GM21381 (cell line): Measurements from ENCODE around the gene MED27.

Experiments used
- ATAC-seq: cut with Tn5 transposase; IDR thresholded peaks from one replicate; pipeline ENCODE4 v1.9.1; 2021; ENCODE audit warnings: mild to moderate bottlenecking, moderate library complexity; ENCODE audit not compliant: unreplicated experiment

The MED27 gene

GRCh38 chr9:132044176-132044875 lies 35.3 kb downstream of the MED27 start:
- ATAC-seq, result no peak

GRCh38 chr9:132043708-132044107 lies 36.0 kb downstream of the MED27 start:
- no peak for ATAC-seq

- ATAC-seq, result no peak
Observed at GRCh38 chr9:132042324-132042723, 37.3 kb downstream of the MED27 start.

GRCh38 chr9:132041798-132042197 lies 37.9 kb downstream of the MED27 start:
- no peak for ATAC-seq

- no peak for ATAC-seq
Observed at GRCh38 chr9:132040808-132041207, 38.9 kb downstream of the MED27 start.

DNA sequence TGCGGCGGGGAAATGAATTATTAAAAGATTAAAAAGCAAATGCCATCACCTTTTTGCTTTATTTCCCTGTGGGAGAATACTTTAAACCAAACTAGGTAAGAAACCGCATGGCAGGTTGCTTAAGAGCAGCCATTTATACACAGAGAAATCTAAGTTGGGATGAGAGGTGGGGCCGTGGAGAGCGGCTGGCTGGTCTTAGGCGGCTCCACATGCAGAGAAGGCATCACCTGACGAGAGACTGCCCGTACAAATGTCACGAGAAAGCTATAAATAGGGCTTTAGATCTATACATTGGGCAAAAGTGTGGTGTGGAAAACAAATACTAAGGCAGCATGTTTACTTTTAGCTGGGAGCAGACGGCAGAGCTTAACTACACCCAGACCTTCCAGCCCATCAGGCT lies 39.4 kb downstream of the MED27 start:
- ATAC-seq, result no peak

GRCh38 chr9:132039284-132039683 lies 40.4 kb downstream of the MED27 start:
- no peak for ATAC-seq

DNA sequence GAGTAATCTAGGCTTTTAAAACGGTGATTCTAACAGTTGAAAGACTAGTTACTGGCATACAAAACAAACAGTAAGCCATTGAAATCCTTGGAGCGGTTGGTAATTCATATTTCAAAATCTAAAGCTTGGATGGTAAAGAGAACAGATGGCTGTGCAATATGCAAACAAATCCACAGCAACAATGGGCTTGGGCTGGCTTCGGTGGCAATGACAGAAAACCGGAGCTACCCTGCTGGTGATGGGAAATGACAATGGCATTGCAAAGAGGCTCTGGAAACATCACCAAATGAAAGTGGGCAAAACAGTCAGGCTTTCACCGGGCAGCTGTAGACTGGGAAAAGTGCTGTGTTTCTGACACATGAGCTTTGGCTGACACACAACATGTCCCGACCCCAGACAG lies 42.2 kb downstream of the MED27 start:
- no peak for ATAC-seq

- ATAC-seq, result no peak
Observed at GRCh38 chr9:132036521-132036920, 43.1 kb downstream of the MED27 start.

- no peak for ATAC-seq
Observed at GRCh38 chr9:132035679-132036078, 44.0 kb downstream of the MED27 start.

- no peak for ATAC-seq
Observed at GRCh38 chr9:132032238-132032950, 47.3 kb downstream of the MED27 start.

GRCh38 chr9:132031467-132032237 lies 48.0 kb downstream of the MED27 start:
- ATAC-seq, result no peak

GRCh38 chr9:132030626-132031325 lies 48.9 kb downstream of the MED27 start:
- ATAC-seq, result no peak

- no peak for ATAC-seq
Observed at GRCh38 chr9:132027752-132028663, 51.7 kb downstream of the MED27 start.

GRCh38 chr9:132026932-132027585 lies 52.6 kb downstream of the MED27 start:
- no peak for ATAC-seq

DNA sequence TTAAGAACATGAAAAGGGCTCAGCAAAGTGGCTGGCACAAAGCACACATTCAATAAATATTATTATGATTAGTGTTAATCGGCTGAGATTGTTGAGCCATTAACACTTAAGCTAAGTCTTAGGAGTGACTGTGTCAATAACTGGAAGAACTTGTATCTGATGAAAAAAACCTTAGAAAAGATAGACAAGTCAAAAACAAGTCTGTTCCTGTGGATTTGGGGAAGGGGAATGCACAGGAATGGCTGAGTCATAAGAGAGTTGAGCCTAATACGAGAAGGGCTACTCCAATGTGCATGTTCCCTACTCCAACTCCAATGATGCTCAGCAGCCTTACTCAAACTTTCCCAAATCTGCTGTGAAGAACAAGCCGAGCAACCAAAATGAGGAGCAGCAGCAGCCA lies 53.9 kb downstream of the MED27 start:
- ATAC-seq, result no peak

DNA sequence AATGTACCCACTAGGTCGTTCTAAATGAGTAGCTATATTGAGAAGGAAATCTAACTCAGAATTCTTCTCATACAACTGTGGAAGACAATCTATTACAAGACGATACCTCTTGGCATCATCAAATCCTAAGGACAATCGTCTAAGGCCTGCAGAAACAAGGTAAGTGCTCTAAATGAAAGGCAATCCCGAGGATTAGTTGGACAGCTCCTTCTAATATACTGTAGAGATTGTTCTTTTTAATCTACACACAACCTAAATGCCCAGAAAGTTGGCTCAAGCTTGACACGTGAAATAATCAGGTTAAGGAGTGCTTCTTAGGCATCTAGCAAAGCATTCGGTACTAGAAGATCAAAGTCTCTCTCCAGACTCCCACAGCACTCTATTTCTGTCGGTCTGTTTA lies 55.1 kb downstream of the MED27 start:
- ATAC-seq, result no peak

- no peak for ATAC-seq
Observed at GRCh38 chr9:132023419-132024180, 56.1 kb downstream of the MED27 start.
